H1 (cell line): Measurements from ENCODE around the gene ZNF48. TPM values are rescaled to one million over a fixed set of nuclear protein-coding genes. Genes with fewer than 3 reads are reported as not detected.

Source experiments
- CTCF ChIA-PET: fragments of 300-600 bp; sonication (Branson Sonifier 250); formaldehyde crosslinking; loops from one replicate; lab custom pipeline; 2021; ENCODE audit not compliant: partially characterized antibody; lab: Charles Lee
- POLR2A ChIA-PET: fragments of 300-600 bp; sonication (Branson Sonifier 250); formaldehyde crosslinking; loops from one replicate; lab custom pipeline; 2021; ENCODE audit warnings: inconsistent platforms; ENCODE audit not compliant: partially characterized antibody; lab: Charles Lee
- DNase-seq, 2 experiments: peaks; one replicate each; pipeline versions ENCODE4 v3.0.0 to v3.0.0-alpha.2; 2010 to 2022; ENCODE audit warnings: low spot score in 2 of 2, low read depth in 1 of 2, mixed read lengths in 1 of 2
- FAIRE-seq: peaks from 2 replicates; lab custom pipeline; 2011; peaks lifted over from hg19 to GRCh38; lab: Jason Lieb, UNC
- H2AFZ ChIP-seq: 2 replicates; pipeline ENCODE4 v1.8.1; 2012; ENCODE audit warnings: low read length, inconsistent platforms
- H2AK5ac ChIP-seq: 2 replicates; pipeline ENCODE4 v1.6.1; 2013; ENCODE audit warnings: low read depth, low read length
- H2BK120ac ChIP-seq: replicated peaks from 2 replicates; pipeline ENCODE3; 2013; ENCODE audit warnings: low read depth, low read length, inconsistent platforms
- H2BK12ac ChIP-seq: 2 replicates; pipeline ENCODE4 v1.6.1; 2013; ENCODE audit warnings: low read depth, low read length
- H2BK15ac ChIP-seq: 2 replicates; pipeline ENCODE4 v1.6.1; 2013; ENCODE audit warnings: low read length
- H2BK20ac ChIP-seq: 2 replicates; pipeline ENCODE4 v1.6.1; 2013; ENCODE audit warnings: low read length
- H2BK5ac ChIP-seq: 2 replicates; pipeline ENCODE4 v1.6.1; 2013; ENCODE audit warnings: low read depth, low read length
- H3K14ac ChIP-seq: 2 replicates; pipeline ENCODE4 v1.6.1; 2013; ENCODE audit warnings: inconsistent platforms; ENCODE audit not compliant: insufficient read length
- H3K18ac ChIP-seq: 2 replicates; pipeline ENCODE4 v1.6.1; 2013; ENCODE audit warnings: low read length; ENCODE audit errors: extremely low read depth
- H3K23ac ChIP-seq: 2 replicates; pipeline ENCODE4 v1.6.1; 2013; ENCODE audit warnings: inconsistent platforms; ENCODE audit not compliant: insufficient read length
- H3K23me2 ChIP-seq: 2 replicates; pipeline ENCODE4 v1.6.1; 2013; ENCODE audit warnings: low read depth, low read length
- H3K27ac ChIP-seq: 2 replicates; pipeline ENCODE4 v1.6.1; 2011; ENCODE audit warnings: low read depth, low read length, inconsistent platforms
- H3K27me3 ChIP-seq, 4 experiments: replicated peaks in 1 of 4; 1 replicate in 1 of 4; 2 replicates in 3 of 4; pipeline versions ENCODE4 v1.6.1 to v1.8.1; 2011 to 2013; ENCODE audit warnings: low read length in 3 of 4, mild to moderate bottlenecking in 3 of 4, inconsistent platforms in 2 of 4, mixed read lengths in 2 of 4, moderate library complexity in 1 of 4; ENCODE audit not compliant: control insufficient read depth in 3 of 4, insufficient read depth in 3 of 4; ENCODE audit errors: extremely low read depth in 1 of 4
- H3K36me3 ChIP-seq, 4 experiments: 2 replicates each; pipeline versions ENCODE4 v1.6.1 to v1.8.1; 2011 to 2013; ENCODE audit warnings: mild to moderate bottlenecking in 4 of 4, low read length in 3 of 4, moderate library complexity in 2 of 4, control low read depth in 1 of 4, inconsistent platforms in 1 of 4; ENCODE audit not compliant: insufficient read depth in 4 of 4, control insufficient read depth in 2 of 4
- H3K4ac ChIP-seq: replicated peaks from 2 replicates; pipeline ENCODE3; 2013; ENCODE audit warnings: low read length, low read depth, mixed read lengths, inconsistent platforms; ENCODE audit not compliant: insufficient read length
- H3K4me1 ChIP-seq, 4 experiments: replicated peaks in 1 of 4; 1 replicate in 1 of 4; 2 replicates in 3 of 4; pipeline versions ENCODE4 v1.6.1 to v1.8.1; 2011 to 2013; ENCODE audit warnings: low read length in 3 of 4, inconsistent platforms in 2 of 4, mixed read lengths in 1 of 4; ENCODE audit not compliant: insufficient read depth in 4 of 4, control insufficient read depth in 3 of 4
- H3K4me2 ChIP-seq, 2 experiments: 2 replicates each; pipeline versions ENCODE4 v1.6.1 to v1.8.1; 2011 to 2013; ENCODE audit warnings: low read depth in 2 of 2, low read length in 2 of 2, control low read depth in 1 of 2, inconsistent platforms in 1 of 2, mild to moderate bottlenecking in 1 of 2; ENCODE audit not compliant: insufficient read depth in 1 of 2
- H3K4me3 ChIP-seq, 4 experiments: fragments of 200-600, 300-600 bp in 1 of 4; sonication (generic), shearing (Covaris generic), sonication (Bioruptor Twin) in 1 of 4; 2 replicates each; pipeline versions ENCODE4 v1.5.1 to v1.8.1; 2011 to 2016; ENCODE audit warnings: low read length in 4 of 4, low read depth in 3 of 4, control low read depth in 2 of 4, inconsistent platforms in 2 of 4, mild to moderate bottlenecking in 2 of 4, mixed read lengths in 1 of 4, moderate library complexity in 1 of 4; ENCODE audit not compliant: insufficient read depth in 2 of 4; ENCODE audit errors: extremely low read depth in 1 of 4
- H3K56ac ChIP-seq: replicated peaks from 2 replicates; pipeline ENCODE3; 2013; ENCODE audit warnings: low read depth, mild to moderate bottlenecking, mixed read lengths, low read length, inconsistent platforms; ENCODE audit not compliant: insufficient read length
- H3K79me1 ChIP-seq: 2 replicates; pipeline ENCODE4 v1.6.1; 2013; ENCODE audit warnings: low read depth, low read length, control low read depth
- H3K79me2 ChIP-seq, 2 experiments: 2 replicates each; pipeline versions ENCODE4 v1.6.1 to v1.8.1; 2012 to 2013; ENCODE audit warnings: low read length in 2 of 2, mild to moderate bottlenecking in 2 of 2, inconsistent platforms in 1 of 2; ENCODE audit not compliant: insufficient read depth in 2 of 2, control insufficient read depth in 1 of 2
- H3K9ac ChIP-seq, 4 experiments: replicated peaks in 1 of 4; 1 replicate in 1 of 4; 2 replicates in 3 of 4; pipeline versions ENCODE4 v1.6.1 to v1.8.1; 2011 to 2013; ENCODE audit warnings: low read depth in 3 of 4, low read length in 3 of 4, control low read depth in 2 of 4, mild to moderate bottlenecking in 2 of 4, moderate library complexity in 2 of 4, inconsistent platforms in 1 of 4; ENCODE audit errors: extremely low read depth in 1 of 4
- H3K9me3 ChIP-seq, 2 experiments: 2 replicates each; pipeline versions ENCODE4 v1.6.1 to v1.8.1; 2012 to 2013; ENCODE audit warnings: mild to moderate bottlenecking in 2 of 2, moderate library complexity in 2 of 2, control low read depth in 1 of 2, inconsistent platforms in 1 of 2, low read depth in 1 of 2, low read length in 1 of 2, mixed read lengths in 1 of 2; ENCODE audit not compliant: insufficient read depth in 2 of 2
- H4K20me1 ChIP-seq, 2 experiments: replicated peaks in 1 of 2; 2 replicates each; pipeline versions ENCODE3 to v1.8.1; 2011 to 2013; ENCODE audit warnings: inconsistent platforms in 2 of 2, low read length in 2 of 2, mild to moderate bottlenecking in 1 of 2; ENCODE audit not compliant: insufficient read depth in 2 of 2, control insufficient read depth in 1 of 2
- H4K5ac ChIP-seq: 2 replicates; pipeline ENCODE4 v1.6.1; 2013; ENCODE audit warnings: low read length, low read depth, mixed read lengths, inconsistent platforms; ENCODE audit not compliant: insufficient read length
- H4K8ac ChIP-seq: 2 replicates; pipeline ENCODE4 v1.8.0; 2013; ENCODE audit warnings: mild to moderate bottlenecking, moderate library complexity, low read length, inconsistent platforms; ENCODE audit not compliant: insufficient read depth; ENCODE audit errors: extremely low read depth
- H4K91ac ChIP-seq: replicated peaks from 2 replicates; pipeline ENCODE3; 2013; ENCODE audit warnings: low read length, mixed read lengths, inconsistent platforms; ENCODE audit not compliant: insufficient read length
- CHD1 ChIP-seq: IDR thresholded peaks from 2 replicates; pipeline ENCODE4 v1.6.1; 2012; ENCODE audit warnings: low read depth, low read length, improper control_type of control experiment
- GABPA ChIP-seq: IDR thresholded peaks from 2 replicates; pipeline ENCODE4 v1.6.1; 2011; ENCODE audit warnings: mild to moderate bottlenecking, low read length, moderate library complexity, borderline replicate concordance; ENCODE audit not compliant: insufficient read depth
- GTF2F1 ChIP-seq: IDR thresholded peaks from 2 replicates; pipeline ENCODE4 v1.6.1; 2012; ENCODE audit warnings: low read depth, low read length, improper control_type of control experiment, borderline replicate concordance
- POLR2A ChIP-seq, 2 experiments: IDR thresholded peaks; 1 replicate in 1 of 2; 2 replicates in 1 of 2; pipeline ENCODE4 v1.6.1; 2011; ENCODE audit warnings: low read depth in 2 of 2, low read length in 2 of 2, mild to moderate bottlenecking in 2 of 2; ENCODE audit errors: control extremely low read depth in 1 of 2
- RAD21 ChIP-seq, 2 experiments: IDR thresholded peaks in 1 of 2; conservative IDR thresholded peaks in 1 of 2; 2 replicates each; pipeline ENCODE4 v1.6.1; 2011; ENCODE audit warnings: low read depth in 2 of 2, low read length in 2 of 2, improper control_type of control experiment in 1 of 2, inconsistent platforms in 1 of 2, mild to moderate bottlenecking in 1 of 2, moderate library complexity in 1 of 2
- SIRT6 ChIP-seq: IDR thresholded peaks from one replicate; pipeline ENCODE4 v1.7.1; 2012; ENCODE audit warnings: low read length, inconsistent platforms
- SUZ12 ChIP-seq: fragments of 200-600 bp; sonication (generic); IDR thresholded peaks from 2 replicates; pipeline ENCODE4 v1.6.1; 2012; ENCODE audit warnings: mild to moderate bottlenecking, inconsistent platforms, low read length, moderate library complexity, mixed read lengths
- WGBS, 2 experiments: shearing (Covaris generic) in 1 of 2; methylation state at CpG; one replicate each; pipeline versions ENCODE4 v1.1.6 to v1.1.7; 2013 to 2015; ENCODE audit warnings: low lambda C conversion rate in 2 of 2, mixed read lengths in 2 of 2, inconsistent platforms in 1 of 2, low coverage in 1 of 2, missing lambda C conversion rate in 1 of 2; ENCODE audit not compliant: insufficient replicate concordance in 2 of 2, insufficient coverage in 1 of 2, insufficient read length in 1 of 2; ENCODE audit errors: extremely low coverage in 1 of 2, missing lambda C conversion rate in 1 of 2; 5-methylcytosine and 5-hydroxymethylcytosine counted together
- polyA plus RNA-seq, 7 experiments: library from polyadenylated mRNA; depleted of rRNA in 3 of 7; stranded (reverse) in 5 of 7; unstranded in 2 of 7; fragments of >200 nt in 5 of 7; fragments of 200-250 nt in 2 of 7; gene quantifications; 1 replicate in 5 of 7; 2 replicates in 1 of 7; 4 replicates in 1 of 7; pipeline versions ENCODE4 v1.2.1 to v1.2.3, GENCODE V29; 2011 to 2013; ENCODE audit warnings: missing spikeins in 2 of 7, mixed read lengths in 2 of 7
- total RNA-seq: library from RNA; stranded (reverse); fragmentation: NEBNext Ultra II Directional; extraction: Animal tissue kit (Norgen Biotek cat#: 25700); gene quantifications from 2 replicates; pipeline ENCODE4 v1.2.1, GENCODE V29; 2021

Gene ZNF48
- total and polyA plus RNA-seq, 2 of the 8 experiments (the other 6 are each of a cell fraction or from before 2014, with no cell fraction given): 30.4 to 41.2 TPM

DNA sequence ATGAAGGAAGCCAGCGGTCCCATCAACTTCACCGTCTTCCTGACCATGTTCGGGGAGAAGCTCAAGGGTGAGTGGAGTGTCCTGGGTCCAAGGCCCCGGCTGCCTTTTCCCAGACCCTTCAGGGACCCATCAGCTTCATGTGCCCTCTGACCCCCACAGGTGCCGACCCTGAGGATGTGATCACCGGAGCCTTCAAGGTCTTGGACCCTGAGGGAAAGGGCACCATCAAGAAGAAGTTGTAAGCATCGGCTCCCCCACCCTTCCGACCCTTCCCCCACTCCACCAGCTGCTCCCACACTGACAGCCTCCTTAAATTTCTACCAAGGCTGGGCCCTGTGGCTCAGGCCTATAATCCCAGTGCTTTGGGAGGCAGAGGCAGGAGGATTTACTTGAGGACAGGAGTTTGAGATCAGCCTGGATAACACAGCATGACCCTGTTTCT, 18.7 kb upstream of the ZNF48 start:
- Histone ChIP-seq H3K23me2 (peaks cover 10% of the 10 kb centered on the region), H3K27me3 (no peaks in the 10 kb centered on the region), H3K56ac (no peak overlapping the region), H2AFZ (no peak overlapping the region), H3K4me1 (peaks cover 0 to 9% (median 5%) of the 10 kb centered on the region in 4 experiments; a peak in 5 of 7 replicates), H3K4ac (no peak overlapping the region), H2BK20ac (no peak overlapping the region), H3K4me3 (no peak overlapping the region), H3K36me3 (no peaks in the 10 kb centered on the region), H4K5ac (no peak overlapping the region), H2BK15ac (peak overlapping the region; percentile 12; the same call in 1 of the 2 replicates), H3K23ac (no peak overlapping the region), H2BK12ac (no peak overlapping the region), H3K79me2 (no peaks in the 10 kb centered on the region), H2AK5ac (no peak overlapping the region), H4K8ac (no peak overlapping the region), H3K18ac (no peak overlapping the region), H2BK120ac (no peak overlapping the region), H3K4me2 (no peak overlapping the region; a peak in 1 of 4 replicates), H3K27ac (no peak overlapping the region), H4K91ac (no peak overlapping the region), H3K9me3 (no peaks in the 10 kb centered on the region), H4K20me1 (no peaks in the 10 kb centered on the region), H3K79me1 (no peaks in the 10 kb centered on the region), H3K14ac (no peak overlapping the region), H3K9ac (no peak overlapping the region; a peak in 1 of 7 replicates), H2BK5ac (no peak overlapping the region)
- DNase-seq: no peak
- 88% methylated on average over 8 of the region's 8 CpGs; no CpG with 5 or more reads in 1 of the 2 experiments for WGBS, 2 experiments
- no peak for TF ChIP-seq GABPA
- TF ChIP-seq SIRT6: no peak
- TF ChIP-seq SUZ12: no peak
- no peak for TF ChIP-seq POLR2A (IDR thresholded peaks at IDR 0.05; ENCODE audit: control extremely low read depth in 1 of 2, low read depth in 2 of 2, low read length in 2 of 2)
- no peak for TF ChIP-seq CHD1
- no peak for TF ChIP-seq RAD21 (IDR thresholded peaks at IDR 0.05 in 1 of 2, conservative IDR thresholded peaks at IDR 0.05 in 1 of 2; ENCODE audit: low read depth in 2 of 2, low read length in 2 of 2)
- no peak for TF ChIP-seq GTF2F1
- ChIA-PET POLR2A (interaction anchor here (0.8 to 13.6 kb wide), 7 partner anchors 13 to 372 kb away, joined by 3 to 151 read pairs (median 4); partner anchors contain the start of genes CD2BP2, PHKG2, ZNF48 and ZNF771), CTCF (interaction anchor here (0.6 to 2.3 kb wide), 5 partner anchors 18 to 40 kb away, joined by 3 to 8 read pairs (median 3); partner anchors contain the start of gene ZNF771)
- no peak for FAIRE-seq
